ENCODE results near the gene RGR.

RGR gene, protein sequence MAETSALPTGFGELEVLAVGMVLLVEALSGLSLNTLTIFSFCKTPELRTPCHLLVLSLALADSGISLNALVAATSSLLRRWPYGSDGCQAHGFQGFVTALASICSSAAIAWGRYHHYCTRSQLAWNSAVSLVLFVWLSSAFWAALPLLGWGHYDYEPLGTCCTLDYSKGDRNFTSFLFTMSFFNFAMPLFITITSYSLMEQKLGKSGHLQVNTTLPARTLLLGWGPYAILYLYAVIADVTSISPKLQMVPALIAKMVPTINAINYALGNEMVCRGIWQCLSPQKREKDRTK

GRCh38 chr10:84244651-84245270, at the start of gene RGR:
RGR (plus strand) TSS chr10:84245053; CDS start chr10:84245091, 38 bp downstream.
- DNase-seq (ENCODE audit: low read depth, low spot score), result no peak
- Histone ChIP-seq H3K4me3 (ENCODE audit: insufficient read length, low read depth) (no peak within 1 kb of the TSS), H3K9me3 (ENCODE audit: insufficient read depth, low read length) (no peaks in the 10 kb centered on the region), H3K36me3 (ENCODE audit: insufficient read depth, insufficient read length, low read length) (no peaks in the 10 kb centered on the region), H3K9ac (ENCODE audit: insufficient read length, low read depth) (no peak within 1 kb of the TSS), H3K4me1 (ENCODE audit: insufficient read depth, insufficient read length) (no peaks in the 10 kb centered on the region), H3K27me3 (ENCODE audit: insufficient read depth, insufficient read length) (no peaks in the 10 kb centered on the region)
- no peak for TF ChIP-seq YY1 (IDR thresholded peaks at IDR 0.05; ENCODE audit: insufficient read depth, insufficient read length)
- no peak for TF ChIP-seq ZNF274 (IDR thresholded peaks at IDR 0.05; ENCODE audit: low read depth, low read length)
- TF ChIP-seq SUZ12 (IDR thresholded peaks at IDR 0.05; ENCODE audit: extremely low read depth, insufficient read depth, insufficient read length), result no peak

DNA sequence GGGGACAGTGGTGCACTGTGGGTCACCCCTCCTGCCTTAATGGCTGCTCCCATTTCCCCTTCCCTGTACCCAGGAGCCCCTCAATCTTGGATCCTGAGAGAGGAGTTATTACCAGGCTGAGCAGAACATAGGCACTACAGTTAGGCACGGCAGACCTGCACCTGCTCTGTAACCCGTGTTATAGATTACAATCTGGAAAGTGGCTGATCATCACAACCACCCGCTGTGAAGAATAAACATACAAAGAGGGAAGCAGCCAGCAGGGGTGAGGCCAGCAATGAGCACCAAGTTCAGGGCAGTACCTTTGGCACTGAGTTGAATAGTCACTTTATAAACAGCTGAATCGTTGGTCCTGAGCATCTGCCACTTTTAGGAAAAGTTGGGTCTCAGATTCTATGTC, 48.8 kb upstream of the RGR start:
- DNase-seq (ENCODE audit: low read depth, low spot score), result no peak
- Histone ChIP-seq H3K4me1 (ENCODE audit: insufficient read depth, insufficient read length) (peaks cover 6% of the 10 kb centered on the region), H3K36me3 (ENCODE audit: insufficient read depth, insufficient read length, low read length) (no peaks in the 10 kb centered on the region), H3K4me3 (ENCODE audit: insufficient read length, low read depth) (no peak overlapping the region), H3K27me3 (ENCODE audit: insufficient read depth, insufficient read length) (peaks cover 28% of the 10 kb centered on the region), H3K9ac (ENCODE audit: insufficient read length, low read depth) (no peak overlapping the region), H3K9me3 (ENCODE audit: insufficient read depth, low read length) (no peaks in the 10 kb centered on the region)
- TF ChIP-seq SUZ12 (IDR thresholded peaks at IDR 0.05; ENCODE audit: extremely low read depth, insufficient read depth, insufficient read length), result no peak
- no peak for TF ChIP-seq ZNF274 (IDR thresholded peaks at IDR 0.05; ENCODE audit: low read depth, low read length)
- no peak for TF ChIP-seq YY1 (IDR thresholded peaks at IDR 0.05; ENCODE audit: insufficient read depth, insufficient read length)

GRCh38 chr10:84196941-84197340, 47.9 kb upstream of the RGR start:
- Histone ChIP-seq H3K4me3 (ENCODE audit: insufficient read length, low read depth) (no peak overlapping the region), H3K4me1 (ENCODE audit: insufficient read depth, insufficient read length) (peaks cover 6% of the 10 kb centered on the region), H3K9me3 (ENCODE audit: insufficient read depth, low read length) (no peaks in the 10 kb centered on the region), H3K36me3 (ENCODE audit: insufficient read depth, insufficient read length, low read length) (no peaks in the 10 kb centered on the region), H3K9ac (ENCODE audit: insufficient read length, low read depth) (no peak overlapping the region), H3K27me3 (ENCODE audit: insufficient read depth, insufficient read length) (peaks cover 28% of the 10 kb centered on the region)
- no peak for DNase-seq (ENCODE audit: low read depth, low spot score)
- no peak for TF ChIP-seq ZNF274 (IDR thresholded peaks at IDR 0.05; ENCODE audit: low read depth, low read length)
- TF ChIP-seq YY1 (IDR thresholded peaks at IDR 0.05; ENCODE audit: insufficient read depth, insufficient read length), result no peak
- no peak for TF ChIP-seq SUZ12 (IDR thresholded peaks at IDR 0.05; ENCODE audit: extremely low read depth, insufficient read depth, insufficient read length)

GRCh38 chr10:84197643-84198042, 47.2 kb upstream of the RGR start:
- Histone ChIP-seq H3K4me1 (ENCODE audit: insufficient read depth, insufficient read length) (peaks cover 6% of the 10 kb centered on the region), H3K9me3 (ENCODE audit: insufficient read depth, low read length) (no peaks in the 10 kb centered on the region), H3K9ac (ENCODE audit: insufficient read length, low read depth) (no peak overlapping the region), H3K27me3 (ENCODE audit: insufficient read depth, insufficient read length) (peaks cover 28% of the 10 kb centered on the region), H3K36me3 (ENCODE audit: insufficient read depth, insufficient read length, low read length) (no peaks in the 10 kb centered on the region), H3K4me3 (ENCODE audit: insufficient read length, low read depth) (no peak overlapping the region)
- no peak for DNase-seq (ENCODE audit: low read depth, low spot score)
- TF ChIP-seq SUZ12 (IDR thresholded peaks at IDR 0.05; ENCODE audit: extremely low read depth, insufficient read depth, insufficient read length) (no peak), YY1 (IDR thresholded peaks at IDR 0.05; ENCODE audit: insufficient read depth, insufficient read length) (no peak), ZNF274 (IDR thresholded peaks at IDR 0.05; ENCODE audit: low read depth, low read length) (no peak)

DNA sequence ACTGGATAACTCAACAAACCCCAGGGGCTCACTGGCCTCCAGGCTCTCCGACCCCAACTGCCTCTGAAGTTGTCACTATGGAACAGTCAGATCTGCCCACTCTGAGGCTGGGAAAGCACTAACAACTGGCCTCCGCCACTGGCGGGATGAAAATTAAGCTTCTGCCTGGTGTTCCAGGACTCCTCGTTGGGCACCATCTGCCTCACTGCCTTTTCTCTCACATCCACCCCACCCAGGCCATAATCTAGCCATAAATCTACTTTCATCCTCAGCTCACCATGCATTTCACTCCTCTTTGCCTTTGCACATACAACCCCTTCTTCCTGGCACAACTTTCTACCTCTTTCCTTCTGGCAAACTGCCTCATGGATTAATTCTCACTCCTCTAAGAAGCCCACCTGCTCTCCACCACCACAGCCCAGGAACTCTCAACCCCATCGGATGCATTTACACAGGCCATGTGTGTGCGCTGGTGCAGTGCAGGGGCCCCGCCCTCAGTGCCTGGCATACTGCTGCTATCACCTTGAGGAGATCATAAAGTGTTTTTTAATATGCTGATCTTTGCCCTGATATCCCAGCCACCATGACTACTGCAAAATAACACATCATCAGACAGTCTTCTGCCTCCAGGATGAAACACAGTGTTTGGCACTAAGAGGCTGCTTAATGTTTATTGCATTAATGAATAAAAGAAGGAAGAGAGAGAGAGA, 46.5 kb upstream of the RGR start:
- TF ChIP-seq YY1 (IDR thresholded peaks at IDR 0.05; ENCODE audit: insufficient read depth, insufficient read length), result no peak
- DNase-seq (ENCODE audit: low read depth, low spot score), result no peak
- H3K36me3 ChIP-seq (ENCODE audit: insufficient read depth, insufficient read length, low read length), result no peaks in the 10 kb centered on the region
- H3K27me3 ChIP-seq (ENCODE audit: insufficient read depth, insufficient read length), result peaks cover 20% of the 10 kb centered on the region
- no peaks in the 10 kb centered on the region for H3K9me3 ChIP-seq (ENCODE audit: insufficient read depth, low read length)
- H3K4me3 ChIP-seq (ENCODE audit: insufficient read length, low read depth), result no peak overlapping the region
- H3K9ac ChIP-seq (ENCODE audit: insufficient read length, low read depth), result no peak overlapping the region
- peaks cover 6% of the 10 kb centered on the region for H3K4me1 ChIP-seq (ENCODE audit: insufficient read depth, insufficient read length)

DNA sequence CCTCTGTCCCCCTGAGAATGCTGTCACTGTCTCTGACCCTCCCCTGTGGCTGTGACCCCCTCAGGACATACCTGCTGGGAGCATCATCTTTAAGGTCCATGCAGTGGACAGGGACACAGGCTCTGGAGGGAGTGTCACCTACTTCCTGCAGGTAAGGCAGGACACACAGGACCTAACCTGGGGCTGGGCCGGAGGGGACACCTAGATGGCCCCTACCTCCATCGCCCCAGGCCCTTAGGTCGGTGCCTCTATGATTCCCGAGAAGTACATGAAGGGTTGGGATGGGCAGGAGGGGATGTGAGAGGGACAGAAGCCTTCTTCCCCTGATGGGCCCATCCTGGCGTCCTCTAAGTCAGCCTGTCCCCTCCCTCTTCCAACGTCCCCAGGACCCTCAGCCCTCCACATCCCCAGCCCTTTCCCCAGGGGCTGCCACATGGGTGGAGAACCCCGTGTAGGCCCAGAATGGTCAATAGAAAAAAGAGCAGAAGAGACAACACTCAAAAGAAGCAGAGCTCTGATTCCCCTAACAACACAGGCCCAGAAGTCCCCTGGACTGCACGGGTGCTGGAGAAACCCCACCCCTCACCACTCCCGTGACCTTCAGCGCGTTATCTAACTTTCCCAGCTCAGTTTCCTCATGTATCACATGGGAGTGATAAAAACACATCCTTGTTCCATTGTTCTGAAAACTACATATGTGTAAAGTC, 44.2 kb upstream of the RGR start:
- H3K36me3 ChIP-seq (ENCODE audit: insufficient read depth, insufficient read length, low read length), result no peaks in the 10 kb centered on the region
- TF ChIP-seq ZNF274 (IDR thresholded peaks at IDR 0.05; ENCODE audit: low read depth, low read length) (no peak), YY1 (IDR thresholded peaks at IDR 0.05; ENCODE audit: insufficient read depth, insufficient read length) (no peak), SUZ12 (IDR thresholded peaks at IDR 0.05; ENCODE audit: extremely low read depth, insufficient read depth, insufficient read length) (no peak)
- H3K9me3 ChIP-seq (ENCODE audit: insufficient read depth, low read length), result no peaks in the 10 kb centered on the region
- no peaks in the 10 kb centered on the region for H3K27me3 ChIP-seq (ENCODE audit: insufficient read depth, insufficient read length)
- no peak overlapping the region for H3K9ac ChIP-seq (ENCODE audit: insufficient read length, low read depth)
- no peak overlapping the region for H3K4me3 ChIP-seq (ENCODE audit: insufficient read length, low read depth)
- H3K4me1 ChIP-seq (ENCODE audit: insufficient read depth, insufficient read length), result peaks cover under 1% of the 10 kb centered on the region
- no peak for DNase-seq (ENCODE audit: low read depth, low spot score)

- Histone ChIP-seq H3K9ac (ENCODE audit: insufficient read length, low read depth) (no peak overlapping the region), H3K36me3 (ENCODE audit: insufficient read depth, insufficient read length, low read length) (no peaks in the 10 kb centered on the region), H3K4me3 (ENCODE audit: insufficient read length, low read depth) (no peak overlapping the region), H3K27me3 (ENCODE audit: insufficient read depth, insufficient read length) (no peaks in the 10 kb centered on the region), H3K9me3 (ENCODE audit: insufficient read depth, low read length) (no peaks in the 10 kb centered on the region), H3K4me1 (ENCODE audit: insufficient read depth, insufficient read length) (no peaks in the 10 kb centered on the region)
- DNase-seq (ENCODE audit: low read depth, low spot score), result no peak
- TF ChIP-seq SUZ12 (IDR thresholded peaks at IDR 0.05; ENCODE audit: extremely low read depth, insufficient read depth, insufficient read length) (no peak), ZNF274 (IDR thresholded peaks at IDR 0.05; ENCODE audit: low read depth, low read length) (no peak), YY1 (IDR thresholded peaks at IDR 0.05; ENCODE audit: insufficient read depth, insufficient read length) (no peak)
Observed at GRCh38 chr10:84201244-84201606, 43.6 kb upstream of the RGR start.
